Measurements from ENCODE around the gene CCSER1.

- TF ChIP-seq, protein P1, sequence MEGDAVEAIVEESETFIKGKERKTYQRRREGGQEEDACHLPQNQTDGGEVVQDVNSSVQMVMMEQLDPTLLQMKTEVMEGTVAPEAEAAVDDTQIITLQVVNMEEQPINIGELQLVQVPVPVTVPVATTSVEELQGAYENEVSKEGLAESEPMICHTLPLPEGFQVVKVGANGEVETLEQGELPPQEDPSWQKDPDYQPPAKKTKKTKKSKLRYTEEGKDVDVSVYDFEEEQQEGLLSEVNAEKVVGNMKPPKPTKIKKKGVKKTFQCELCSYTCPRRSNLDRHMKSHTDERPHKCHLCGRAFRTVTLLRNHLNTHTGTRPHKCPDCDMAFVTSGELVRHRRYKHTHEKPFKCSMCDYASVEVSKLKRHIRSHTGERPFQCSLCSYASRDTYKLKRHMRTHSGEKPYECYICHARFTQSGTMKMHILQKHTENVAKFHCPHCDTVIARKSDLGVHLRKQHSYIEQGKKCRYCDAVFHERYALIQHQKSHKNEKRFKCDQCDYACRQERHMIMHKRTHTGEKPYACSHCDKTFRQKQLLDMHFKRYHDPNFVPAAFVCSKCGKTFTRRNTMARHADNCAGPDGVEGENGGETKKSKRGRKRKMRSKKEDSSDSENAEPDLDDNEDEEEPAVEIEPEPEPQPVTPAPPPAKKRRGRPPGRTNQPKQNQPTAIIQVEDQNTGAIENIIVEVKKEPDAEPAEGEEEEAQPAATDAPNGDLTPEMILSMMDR (IDR thresholded peaks at IDR 0.05) = no peak
- no peak for TF ChIP-seq EZH2 (IDR thresholded peaks at IDR 0.05; ENCODE audit: borderline replicate concordance, insufficient read depth, low read depth, low read length, poor library complexity, severe bottlenecking)
Observed at GRCh38 chr4:90393215-90393614, 266.0 kb downstream of the CCSER1 start.

All from B cell (primary cell).